Muscle of leg (tissue), 11 donors: Measurements from ENCODE around the gene TOP1. TPM values are rescaled to one million over a fixed set of nuclear protein-coding genes. Genes with fewer than 3 reads are reported as not detected.
A peak's percentile ranks its signal among the peaks of the same experiment; 100 is the strongest.

Experiments used
- DNase-seq: peaks from one replicate; pipeline ENCODE4 v3.0.0; 2013
- H3K27ac ChIP-seq: one replicate; pipeline ENCODE4 v1.5.1; 2013; ENCODE audit warnings: mild to moderate bottlenecking, low read length, control low read depth
- H3K27me3 ChIP-seq: one replicate; pipeline ENCODE4 v1.6.1; 2013; ENCODE audit warnings: low read length; ENCODE audit not compliant: control insufficient read depth, insufficient read depth
- H3K36me3 ChIP-seq: one replicate; pipeline ENCODE4 v1.6.1; 2013; ENCODE audit warnings: low read length; ENCODE audit not compliant: control insufficient read depth, insufficient read depth
- H3K4me1 ChIP-seq: one replicate; pipeline ENCODE4 v1.6.1; 2013; ENCODE audit warnings: low read length; ENCODE audit not compliant: control insufficient read depth, insufficient read depth
- H3K4me3 ChIP-seq: one replicate; pipeline ENCODE4 v1.5.1; 2013; ENCODE audit warnings: low read length, control low read depth
- H3K9me3 ChIP-seq: replicated peaks from 2 replicates; pipeline ENCODE4 v1.6.1; 2013; ENCODE audit warnings: low read depth, low read length; ENCODE audit not compliant: control insufficient read depth
- WGBS: methylation state at CpG from one replicate; pipeline ENCODE4 v1.1.5; 2013; ENCODE audit warnings: missing lambda C conversion rate; ENCODE audit not compliant: insufficient coverage; 5-methylcytosine and 5-hydroxymethylcytosine counted together
- polyA plus RNA-seq, 8 donors: library from polyadenylated mRNA; unstranded; fragments of 120-200 nt; gene quantifications; one replicate each; pipeline versions ENCODE4 v1.2.1 to v1.2.3, GENCODE V29; 2013; ENCODE audit warnings: inconsistent platforms in 1 of 8, low replicate concordance in 1 of 8; ENCODE audit not compliant: insufficient read length in 8 of 8, insufficient read depth in 1 of 8
- total RNA-seq: library from RNA; stranded (reverse); fragments of 120-200 nt; gene quantifications from one replicate; pipeline ENCODE4 v1.2.4, GENCODE V29; 2013

TOP1 gene
- total and polyA plus RNA-seq, 9 donors, result 17.2 to 71.6 (median 57.9) TPM

DNA sequence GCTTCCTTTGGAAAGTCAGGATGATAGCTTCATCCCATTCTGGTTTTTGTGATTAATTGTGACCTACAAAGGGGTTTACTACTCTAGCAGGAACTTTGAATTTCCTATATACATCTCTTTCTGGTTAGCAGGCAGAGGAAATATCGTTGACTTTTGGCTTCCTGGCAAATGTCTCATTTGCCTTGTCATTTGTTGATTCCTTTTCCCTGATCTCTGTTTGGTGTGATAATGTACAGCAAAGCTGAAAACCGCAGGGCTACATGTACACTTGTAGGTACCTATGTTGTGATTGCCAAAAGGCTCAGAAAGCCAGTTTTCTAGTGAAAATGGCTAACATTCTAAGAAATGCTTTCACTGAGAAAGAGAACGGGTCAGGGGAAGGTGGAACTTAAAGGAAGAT is 44.3 kb downstream of the TOP1 start:
- DNase-seq, result no peak
- Histone ChIP-seq H3K9me3 (no peaks in the 10 kb centered on the region), H3K4me1 (peaks cover 3% of the 10 kb centered on the region), H3K36me3 (peaks cover 8% of the 10 kb centered on the region), H3K27ac (peak overlapping the region; percentile 65), H3K27me3 (no peaks in the 10 kb centered on the region), H3K4me3 (no peak overlapping the region)
- WGBS, result 65% methylated on average over 2 of the region's 3 CpGs

- Histone ChIP-seq H3K4me1 (peaks cover 3% of the 10 kb centered on the region), H3K4me3 (no peak overlapping the region), H3K9me3 (no peaks in the 10 kb centered on the region), H3K27ac (no peak overlapping the region), H3K36me3 (peaks cover 12% of the 10 kb centered on the region), H3K27me3 (no peaks in the 10 kb centered on the region)
- no peak for DNase-seq
Measured at GRCh38 chr20:41074441-41074840, 45.8 kb downstream of the TOP1 start.

DNA sequence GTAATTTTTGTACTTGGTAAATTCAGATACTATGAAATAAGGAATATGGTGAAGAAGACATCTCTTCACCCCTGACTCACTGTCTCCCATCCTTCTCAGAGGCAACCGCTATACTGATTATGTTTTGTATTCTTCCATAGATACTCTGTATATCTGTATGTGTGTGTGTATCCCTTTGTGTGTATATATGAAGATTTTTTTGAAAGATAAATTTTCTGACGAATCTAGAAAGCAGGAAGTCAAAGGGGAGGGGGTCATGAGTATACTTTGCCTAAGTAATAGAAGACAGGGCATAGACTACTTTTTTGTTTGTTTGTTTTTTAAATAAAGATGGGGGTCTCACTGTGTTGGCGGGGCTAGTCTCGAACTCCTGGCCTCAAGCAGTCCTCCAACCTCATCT is 48.2 kb downstream of the TOP1 start:
- 100% methylated on average over 1 of the region's 4 CpGs for WGBS
- peaks cover 18% of the 10 kb centered on the region for H3K36me3 ChIP-seq
- no peak overlapping the region for H3K27ac ChIP-seq

DNA sequence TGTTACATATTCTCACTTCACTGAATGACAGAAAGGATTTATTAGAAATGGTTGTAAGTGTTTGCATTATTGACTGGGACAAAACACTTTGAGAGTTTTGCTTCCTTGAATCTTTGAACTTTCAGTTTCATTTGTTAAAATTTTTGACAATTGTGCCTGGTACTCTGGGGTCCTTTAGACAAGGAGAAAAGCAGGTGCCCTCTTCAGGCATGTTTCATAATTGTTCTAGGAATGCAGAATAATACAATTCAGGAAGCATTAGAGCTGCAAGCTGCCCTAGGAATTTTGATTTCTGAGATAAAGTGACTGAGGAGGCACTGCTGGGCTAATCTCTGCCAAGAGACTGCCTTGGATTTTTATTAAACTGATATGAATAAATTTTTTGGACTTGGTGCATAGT is 49.7 kb downstream of the TOP1 start:
- H3K27ac ChIP-seq, result no peak overlapping the region
- H3K4me1 ChIP-seq, result no peaks in the 10 kb centered on the region

More for the DNA sequence above, 48.2 kb downstream of the TOP1 start:
- no peaks in the 10 kb centered on the region for H3K9me3 ChIP-seq
- no peaks in the 10 kb centered on the region for H3K27me3 ChIP-seq
- H3K4me1 ChIP-seq, result peaks cover 3% of the 10 kb centered on the region
- no peak for DNase-seq
- H3K4me3 ChIP-seq, result no peak overlapping the region

GRCh38 chr20:41079066-41079465 is 50.4 kb downstream of the TOP1 start:
- 86% methylated on average over 2 of the region's 2 CpGs for WGBS
- Histone ChIP-seq H3K4me1 (no peaks in the 10 kb centered on the region), H3K27me3 (no peaks in the 10 kb centered on the region), H3K4me3 (no peak overlapping the region), H3K36me3 (peaks cover 25% of the 10 kb centered on the region), H3K9me3 (no peaks in the 10 kb centered on the region), H3K27ac (no peak overlapping the region)
- DNase-seq, result no peak

More for the DNA sequence above, 49.7 kb downstream of the TOP1 start:
- Histone ChIP-seq H3K27me3 (no peaks in the 10 kb centered on the region), H3K4me3 (no peak overlapping the region), H3K9me3 (no peaks in the 10 kb centered on the region), H3K36me3 (peaks cover 23% of the 10 kb centered on the region)
- DNase-seq, result peak; percentile 60

DNA sequence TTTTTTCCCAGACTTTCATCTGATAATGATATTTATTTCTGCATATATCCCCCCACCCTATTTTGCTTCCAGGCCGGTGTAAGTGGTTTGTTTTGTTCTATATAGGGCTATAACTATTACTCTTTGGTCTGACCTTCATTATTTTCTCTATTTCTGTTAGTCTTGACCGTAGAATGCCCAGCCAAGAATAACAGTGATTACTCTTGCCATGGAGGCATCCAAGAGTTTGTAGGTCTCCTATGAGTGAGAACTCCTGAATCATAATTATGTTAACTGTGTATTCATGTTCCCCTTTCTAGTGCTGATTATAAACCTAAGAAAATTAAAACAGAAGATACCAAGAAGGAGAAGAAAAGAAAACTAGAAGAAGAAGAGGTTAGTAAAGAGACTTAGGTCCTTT is 52.2 kb downstream of the TOP1 start:
- DNase-seq, result no peak
- peaks cover 29% of the 10 kb centered on the region for H3K36me3 ChIP-seq
- no CpG with 5 or more reads among the region's 2 CpGs for WGBS
- H3K9me3 ChIP-seq, result no peaks in the 10 kb centered on the region
- no peak overlapping the region for H3K27ac ChIP-seq
- no peak overlapping the region for H3K4me3 ChIP-seq
- no peaks in the 10 kb centered on the region for H3K27me3 ChIP-seq
- H3K4me1 ChIP-seq, result no peaks in the 10 kb centered on the region

DNA sequence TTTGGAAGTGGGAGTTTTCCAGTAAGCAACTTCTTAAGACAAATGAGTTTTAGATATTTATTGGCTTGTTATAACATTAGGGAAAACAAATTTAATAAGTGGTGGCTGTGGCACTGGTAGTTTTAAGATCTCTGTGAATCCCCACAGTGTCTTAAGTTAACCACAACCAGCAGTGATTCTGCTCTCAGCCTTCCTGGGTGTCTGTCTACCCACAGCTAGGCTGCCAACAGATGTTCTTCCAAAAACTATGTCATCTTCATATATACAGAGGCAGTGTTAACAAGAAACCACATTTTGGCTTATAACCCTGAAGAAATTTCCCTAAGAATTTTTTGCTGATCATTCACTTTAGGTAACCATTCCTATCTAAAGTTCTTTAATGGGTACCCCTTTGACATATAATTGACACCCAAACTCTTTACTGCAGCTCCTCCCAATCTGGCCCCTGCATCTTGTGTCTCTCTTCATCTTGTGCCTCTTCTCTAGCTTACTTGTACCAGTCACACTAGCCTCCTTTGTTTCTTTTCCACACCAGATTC is 52.7 kb downstream of the TOP1 start:
- Histone ChIP-seq H3K36me3 (peaks cover 30% of the 10 kb centered on the region), H3K27me3 (no peaks in the 10 kb centered on the region), H3K9me3 (no peaks in the 10 kb centered on the region), H3K4me1 (no peaks in the 10 kb centered on the region), H3K27ac (no peak overlapping the region), H3K4me3 (no peak overlapping the region)
- no peak for DNase-seq

DNA sequence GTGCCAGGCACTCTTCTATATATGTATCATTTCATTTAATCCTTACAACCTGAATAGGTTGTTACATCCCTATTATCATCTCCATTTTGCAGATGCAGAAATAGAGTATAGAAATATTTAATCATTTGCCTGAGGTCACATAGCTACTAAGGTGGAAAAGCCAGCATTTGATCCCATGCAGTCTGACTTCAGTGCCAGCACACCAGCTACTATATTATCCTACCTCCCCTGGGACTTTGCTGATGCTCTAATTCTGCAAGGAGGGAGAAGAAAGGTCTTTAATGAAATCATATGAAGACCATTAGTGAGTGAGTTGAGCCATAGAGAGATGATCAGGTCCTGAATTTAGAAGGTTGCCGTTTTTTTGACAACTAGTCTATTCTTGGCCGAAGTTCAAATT is 53.7 kb downstream of the TOP1 start:
- Histone ChIP-seq H3K4me1 (no peaks in the 10 kb centered on the region), H3K27ac (no peak overlapping the region), H3K27me3 (no peaks in the 10 kb centered on the region), H3K4me3 (no peak overlapping the region), H3K36me3 (peaks cover 37% of the 10 kb centered on the region), H3K9me3 (no peaks in the 10 kb centered on the region)
- WGBS, result no CpG with 5 or more reads among the region's 2 CpGs
- no peak for DNase-seq

DNA sequence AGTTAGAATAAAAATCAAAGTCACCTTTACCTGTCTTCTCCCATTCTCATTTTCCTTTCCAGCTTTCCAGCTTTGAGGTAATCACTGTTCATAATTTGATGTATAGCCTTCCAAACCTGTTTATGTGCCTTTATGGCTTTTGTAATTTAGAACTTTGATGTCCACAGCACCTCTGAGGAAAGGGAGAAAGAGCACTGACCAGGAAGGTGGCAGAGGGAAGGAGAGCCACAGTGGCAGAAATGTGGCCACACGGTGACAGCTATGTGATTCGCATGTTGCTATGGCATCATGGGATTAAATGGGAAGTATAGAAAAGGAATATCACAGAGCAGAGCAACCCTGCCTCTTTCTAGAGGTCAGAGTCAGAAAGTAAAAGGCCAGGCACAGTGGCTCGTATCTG is 57.0 kb downstream of the TOP1 start:
- H3K4me1 ChIP-seq, result no peaks in the 10 kb centered on the region
- H3K27ac ChIP-seq, result no peak overlapping the region
- no peak overlapping the region for H3K4me3 ChIP-seq
- H3K27me3 ChIP-seq, result no peaks in the 10 kb centered on the region
- no peak for DNase-seq
- 92% methylated on average over 3 of the region's 3 CpGs for WGBS
- peaks cover 34% of the 10 kb centered on the region for H3K36me3 ChIP-seq
- H3K9me3 ChIP-seq, result no peaks in the 10 kb centered on the region

DNA sequence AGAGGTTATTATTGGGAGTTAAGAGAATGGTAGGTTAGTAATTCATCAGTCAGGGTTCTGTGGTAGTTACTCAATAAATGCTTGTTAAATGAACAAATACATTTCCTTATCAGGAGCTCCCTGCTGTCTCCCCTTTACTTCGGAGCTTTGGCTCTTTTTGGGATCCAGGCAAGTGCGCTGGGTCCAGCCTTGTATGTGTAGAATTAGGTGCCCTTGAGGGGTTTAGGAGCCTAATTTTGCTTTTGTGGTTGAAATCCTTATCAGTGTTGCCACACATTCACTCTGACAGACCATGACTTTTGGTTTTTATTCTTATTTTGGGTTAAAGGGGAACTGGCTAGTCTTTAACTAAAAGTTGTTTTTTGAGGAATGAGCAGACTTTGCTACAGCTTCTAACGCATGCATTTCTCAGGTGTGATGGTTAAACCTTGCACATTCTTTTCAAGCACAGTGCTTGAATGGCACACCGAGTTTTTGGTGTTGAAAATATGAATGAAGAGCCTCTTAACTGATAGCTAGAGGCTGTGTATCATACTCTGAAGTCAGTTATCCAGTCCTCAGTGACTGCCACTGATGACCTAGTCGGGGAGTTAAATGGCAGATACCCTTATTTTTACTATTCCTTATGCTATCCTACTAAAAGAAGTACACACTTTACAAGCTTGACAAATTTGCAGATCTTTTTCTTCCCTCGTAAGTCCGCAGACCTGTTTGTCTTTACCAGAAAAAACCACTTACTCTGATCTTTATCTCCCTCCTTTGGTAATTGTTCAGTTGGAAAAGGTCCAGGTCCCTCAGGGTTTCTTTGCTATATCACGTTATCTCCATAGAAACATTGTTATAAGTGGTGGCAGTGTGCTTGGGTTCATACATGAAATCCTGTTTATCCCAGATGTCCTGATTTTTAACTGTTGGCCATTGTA is 58.0 kb downstream of the TOP1 start:
- 90% methylated on average over 3 of the region's 8 CpGs for WGBS
- no peak for DNase-seq
- no peaks in the 10 kb centered on the region for H3K9me3 ChIP-seq
- H3K4me1 ChIP-seq, result no peaks in the 10 kb centered on the region
- no peaks in the 10 kb centered on the region for H3K27me3 ChIP-seq
- peaks cover 28% of the 10 kb centered on the region for H3K36me3 ChIP-seq
- H3K4me3 ChIP-seq, result no peak overlapping the region
- H3K27ac ChIP-seq, result no peak overlapping the region
